SJSA1 (cell line): ENCODE data around the gene GARNL3. TPM values are rescaled to one million over a fixed set of nuclear protein-coding genes. Genes with fewer than 3 reads are reported as not detected.

Experiments
- DNase-seq, 2 experiments: peaks; one replicate each; pipeline ENCODE4 v3.0.0-alpha.2; 2015 to 2020; ENCODE audit warnings: low spot score in 2 of 2, low read depth in 1 of 2
- H3K27ac ChIP-seq: fragments of 250-450 bp; sonication (Bioruptor Pico); 2 replicates; pipeline ENCODE4 v1.5.1; 2020; ENCODE audit warnings: mild to moderate bottlenecking, moderate library complexity
- H3K27me3 ChIP-seq: fragments of 250-450 bp; sonication (Bioruptor Pico); replicated peaks from 2 replicates; pipeline ENCODE4 v1.5.1; 2020; ENCODE audit warnings: mild to moderate bottlenecking, moderate library complexity
- H3K36me3 ChIP-seq: fragments of 250-450 bp; sonication (Bioruptor Pico); 2 replicates; pipeline ENCODE4 v1.5.1; 2020; ENCODE audit warnings: mild to moderate bottlenecking
- H3K4me1 ChIP-seq: fragments of 250-450 bp; sonication (Bioruptor Pico); replicated peaks from 2 replicates; pipeline ENCODE4 v1.6.1; 2021; ENCODE audit warnings: mild to moderate bottlenecking
- H3K4me3 ChIP-seq: fragments of 250-450 bp; sonication (Bioruptor Pico); 2 replicates; pipeline ENCODE4 v1.5.1; 2020; ENCODE audit warnings: mild to moderate bottlenecking
- H3K9me3 ChIP-seq: fragments of 250-450 bp; sonication (Bioruptor Pico); replicated peaks from 2 replicates; pipeline ENCODE4 v1.5.1; 2020; ENCODE audit warnings: mild to moderate bottlenecking
- total RNA-seq: library from RNA; depleted of rRNA; stranded (reverse); fragments of >200 nt; shearing (Covaris generic); gene quantifications from 2 replicates; pipeline ENCODE4 v1.2.3, GENCODE V29; 2014

Gene GARNL3
- total RNA-seq, 1 experiment from 2014 or later: 2.0 TPM

DNA sequence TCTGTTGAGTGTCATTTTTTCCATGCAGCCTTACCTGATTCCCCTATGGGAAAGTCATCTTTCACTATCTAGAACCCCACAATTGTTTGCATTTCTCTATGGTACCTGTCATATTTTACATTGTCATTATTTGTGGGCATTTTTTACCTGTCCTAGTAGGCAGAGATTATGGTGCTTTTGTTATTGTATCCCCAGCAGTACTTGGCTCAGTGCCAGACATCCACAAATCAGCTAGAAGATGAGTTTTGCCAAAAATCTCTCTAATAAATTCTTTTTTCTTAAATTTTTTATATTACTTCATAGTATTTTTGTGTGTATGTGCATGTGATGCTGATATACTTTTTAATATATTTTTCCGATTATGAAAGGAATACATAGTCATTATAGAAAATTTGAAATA, 13.2 kb downstream of the GARNL3 start:
- Histone ChIP-seq H3K4me3 (no peak overlapping the region), H3K9me3 (no peaks in the 10 kb centered on the region), H3K27me3 (no peaks in the 10 kb centered on the region), H3K36me3 (no peaks in the 10 kb centered on the region), H3K4me1 (no peaks in the 10 kb centered on the region), H3K27ac (no peak overlapping the region)
- no peak for DNase-seq

DNA sequence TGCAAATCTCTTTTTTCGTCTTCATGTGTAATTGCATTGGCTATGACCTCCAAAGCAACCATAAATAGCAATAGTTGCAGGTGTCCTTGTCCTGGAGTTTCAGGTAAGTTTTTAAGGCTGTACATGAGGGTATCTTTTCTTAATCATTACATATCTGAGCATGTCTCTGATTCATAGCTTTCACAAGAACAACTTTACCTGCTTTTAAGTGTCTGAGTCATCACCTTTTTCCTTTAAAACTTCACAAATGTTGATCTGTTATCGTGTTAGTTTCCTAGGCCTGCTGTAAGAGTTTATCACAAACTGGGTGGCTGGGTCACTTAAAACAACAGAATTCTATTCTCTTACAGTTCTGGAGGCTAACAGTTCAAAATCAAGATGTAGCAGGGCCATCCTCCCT, 13.8 kb downstream of the GARNL3 start:
- Histone ChIP-seq H3K27me3 (no peaks in the 10 kb centered on the region), H3K9me3 (no peaks in the 10 kb centered on the region), H3K4me1 (no peaks in the 10 kb centered on the region), H3K4me3 (no peak overlapping the region), H3K36me3 (no peaks in the 10 kb centered on the region), H3K27ac (no peak overlapping the region)
- DNase-seq: no peak

DNA sequence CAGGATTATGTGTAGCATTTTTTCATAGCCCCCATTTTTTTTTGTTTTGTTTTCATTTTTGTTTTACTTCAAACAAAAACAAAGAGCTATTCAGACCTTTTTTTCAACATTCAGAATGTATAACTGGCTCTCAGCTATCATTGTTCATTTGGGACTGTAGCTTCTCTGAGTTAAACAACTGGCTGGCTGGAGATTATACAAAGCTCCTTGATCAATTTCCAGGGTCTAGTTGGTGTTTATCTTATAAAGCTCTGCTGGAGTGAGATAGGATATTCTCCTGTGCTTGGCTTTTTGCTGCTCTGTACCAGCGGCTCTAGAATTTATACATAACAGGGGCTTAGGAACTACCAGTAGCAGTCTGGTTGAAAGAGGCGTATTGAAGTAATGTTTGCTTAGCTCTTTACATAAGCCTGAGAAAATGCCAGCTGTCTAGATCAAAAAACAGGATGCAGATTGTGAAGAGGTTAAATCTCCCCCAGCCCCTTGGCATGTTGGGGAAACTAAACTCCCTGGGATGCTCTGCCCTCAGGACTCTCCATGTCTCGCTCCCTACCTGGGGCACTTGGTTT, 15.2 kb downstream of the GARNL3 start:
- Histone ChIP-seq H3K4me3 (no peak overlapping the region), H3K9me3 (no peaks in the 10 kb centered on the region), H3K36me3 (no peaks in the 10 kb centered on the region), H3K4me1 (no peaks in the 10 kb centered on the region), H3K27me3 (no peaks in the 10 kb centered on the region), H3K27ac (no peak overlapping the region)
- no peak for DNase-seq

DNA sequence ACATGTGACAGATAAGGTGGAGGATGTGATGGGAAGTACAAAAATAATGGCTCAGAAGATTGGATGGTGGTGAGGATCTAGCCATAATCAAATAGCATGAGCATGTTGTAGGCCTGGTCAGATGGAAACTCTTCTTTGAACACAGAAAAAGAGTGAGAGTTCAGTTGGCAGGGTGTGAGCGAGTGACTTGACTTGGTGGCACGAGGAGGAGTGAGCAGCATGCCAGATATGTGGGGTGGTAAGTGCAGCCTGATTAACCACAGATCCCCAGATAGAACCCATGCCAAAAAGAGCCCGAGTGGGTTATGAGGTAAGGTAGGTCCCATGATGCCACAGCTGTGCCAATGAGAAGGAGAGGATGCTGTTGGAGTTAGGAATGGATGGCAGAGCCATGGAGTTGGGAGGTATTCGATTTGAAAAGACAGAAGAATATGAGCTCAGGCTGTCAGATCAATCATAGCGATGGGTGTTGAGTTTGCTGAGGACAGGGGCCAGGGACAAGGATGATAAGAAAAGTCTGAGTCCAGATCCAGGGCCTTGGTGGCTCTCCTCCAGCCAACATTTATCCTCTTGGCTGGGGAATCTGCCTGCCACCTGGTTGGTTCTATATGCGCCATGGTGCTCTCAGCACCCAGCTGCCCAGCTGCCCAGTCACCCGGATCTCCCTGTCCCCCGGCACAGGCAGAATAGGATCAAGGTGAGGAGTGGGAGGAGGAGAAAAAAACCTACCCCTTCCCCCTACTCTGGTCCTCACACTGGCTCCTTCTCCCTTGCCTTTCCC, 16.5 kb downstream of the GARNL3 start:
- no peaks in the 10 kb centered on the region for H3K9me3 ChIP-seq
- no peak for DNase-seq
- H3K4me3 ChIP-seq: no peak overlapping the region
- H3K36me3 ChIP-seq: no peaks in the 10 kb centered on the region
- H3K4me1 ChIP-seq: no peaks in the 10 kb centered on the region
- no peaks in the 10 kb centered on the region for H3K27me3 ChIP-seq
- no peak overlapping the region for H3K27ac ChIP-seq

DNA sequence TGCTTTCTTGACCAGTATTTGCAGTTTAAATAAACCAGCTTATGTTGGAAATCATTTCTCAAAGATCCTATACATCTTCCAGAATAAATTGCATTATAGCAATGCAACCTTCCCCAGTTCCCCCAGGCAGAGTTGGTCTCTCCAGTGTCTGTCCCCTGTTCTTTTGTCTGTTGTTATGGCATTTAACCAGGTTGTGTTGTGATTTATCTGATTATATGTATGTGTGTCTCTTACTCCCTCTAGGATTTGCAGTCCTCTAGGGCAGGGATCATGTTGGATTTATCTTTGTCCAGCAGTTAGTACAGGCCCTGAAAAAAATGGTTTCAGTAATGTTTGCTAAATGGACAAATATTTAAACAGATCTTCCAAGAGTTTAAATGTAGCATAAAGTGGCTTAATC, 17.3 kb downstream of the GARNL3 start:
- H3K27ac ChIP-seq: no peak overlapping the region
- H3K36me3 ChIP-seq: no peaks in the 10 kb centered on the region
- no peaks in the 10 kb centered on the region for H3K9me3 ChIP-seq
- H3K27me3 ChIP-seq: no peaks in the 10 kb centered on the region
- DNase-seq: no peak
- H3K4me3 ChIP-seq: no peak overlapping the region
- H3K4me1 ChIP-seq: no peaks in the 10 kb centered on the region

DNA sequence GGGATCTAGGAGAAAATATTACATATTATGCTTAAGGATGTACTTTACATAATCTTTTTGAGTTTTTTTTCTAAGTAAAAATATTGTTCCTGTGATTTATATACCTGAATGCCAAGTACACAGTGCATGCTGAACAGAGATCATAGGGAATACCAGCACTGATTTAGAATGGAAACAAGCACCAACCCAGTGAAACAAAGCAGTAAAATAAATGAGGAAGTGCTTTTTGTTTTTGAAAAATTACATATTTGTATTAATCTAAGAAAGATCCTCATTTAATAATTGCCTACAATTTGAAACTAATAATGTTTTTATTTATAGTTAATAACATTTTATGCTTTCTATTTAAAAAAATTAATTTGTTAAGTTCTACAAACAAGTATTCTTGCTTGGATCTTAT, 18.0 kb downstream of the GARNL3 start:
- no peak overlapping the region for H3K27ac ChIP-seq

DNA sequence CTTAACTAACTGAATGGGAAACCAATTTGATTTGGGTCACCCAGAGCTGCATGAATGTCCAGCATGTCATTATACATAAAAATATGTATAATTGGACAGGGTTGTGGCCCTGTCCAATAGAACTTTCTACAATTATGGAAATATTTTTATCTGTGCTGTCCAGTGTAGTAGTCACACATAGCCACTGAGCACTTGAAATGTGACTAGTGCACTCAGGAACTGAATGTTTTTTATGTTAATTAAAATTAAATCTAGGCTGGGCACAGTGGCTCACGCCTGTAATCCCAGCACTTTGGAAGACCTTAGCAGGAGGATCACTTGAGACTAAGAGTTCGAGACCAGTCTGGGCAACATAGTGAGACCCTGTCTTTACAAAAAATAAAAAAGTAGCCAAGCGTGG, 18.6 kb downstream of the GARNL3 start:
- Histone ChIP-seq H3K27ac (no peak overlapping the region), H3K36me3 (no peaks in the 10 kb centered on the region), H3K27me3 (no peaks in the 10 kb centered on the region), H3K4me1 (no peaks in the 10 kb centered on the region), H3K9me3 (no peaks in the 10 kb centered on the region), H3K4me3 (no peak overlapping the region)
- no peak for DNase-seq

More for the DNA sequence above, 18.0 kb downstream of the GARNL3 start:
- no peaks in the 10 kb centered on the region for H3K36me3 ChIP-seq
- no peaks in the 10 kb centered on the region for H3K4me1 ChIP-seq
- H3K27me3 ChIP-seq: no peaks in the 10 kb centered on the region
- DNase-seq: no peak
- H3K4me3 ChIP-seq: no peak overlapping the region
- H3K9me3 ChIP-seq: no peaks in the 10 kb centered on the region

DNA sequence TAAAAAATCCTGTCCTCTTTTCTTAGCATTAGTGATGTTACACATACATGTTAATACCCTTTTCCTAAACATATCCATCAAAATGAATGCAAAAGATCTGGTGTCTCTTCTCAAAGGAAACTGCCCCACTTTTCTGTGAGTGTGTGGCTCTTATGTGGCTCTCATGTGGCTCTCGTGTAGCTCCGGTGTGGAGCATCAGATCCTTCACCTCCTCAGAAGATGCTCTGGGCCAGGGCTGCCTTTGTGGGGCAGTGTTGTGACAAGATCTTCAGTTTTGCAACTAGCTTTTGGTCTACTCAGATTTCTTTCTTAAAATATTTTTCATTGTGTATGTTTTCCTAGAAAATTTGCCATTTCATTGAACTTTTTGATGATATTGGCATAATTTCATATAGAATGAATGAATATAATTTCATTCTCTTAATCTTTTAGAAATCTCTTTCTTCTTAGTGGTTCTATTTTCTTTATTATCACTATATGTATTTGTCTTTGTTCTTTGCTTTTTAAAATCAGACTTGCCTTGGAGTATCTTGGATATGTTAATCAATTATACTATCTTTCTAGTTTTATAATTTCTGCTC, 19.4 kb downstream of the GARNL3 start:
- no peak overlapping the region for H3K27ac ChIP-seq

DNA sequence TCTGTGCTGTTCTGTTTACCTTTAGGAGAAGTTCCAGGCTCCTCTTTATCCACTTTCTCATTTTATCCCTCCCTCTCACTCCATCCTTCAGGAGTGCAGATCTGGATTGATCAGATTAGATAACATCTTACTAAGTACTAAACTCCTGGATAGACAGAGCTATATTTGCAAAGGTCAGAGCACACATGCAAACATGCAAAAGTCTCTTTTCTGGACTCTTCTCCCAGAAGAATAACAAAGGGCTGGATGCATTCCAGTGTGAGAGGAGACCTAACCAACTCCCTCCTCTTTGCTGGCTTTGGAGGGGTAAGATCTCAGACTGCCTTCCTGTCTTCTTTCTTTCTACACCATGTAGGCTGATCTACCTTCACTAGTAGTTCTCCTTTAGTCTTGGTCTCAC, 21.4 kb downstream of the GARNL3 start:
- H3K36me3 ChIP-seq: no peaks in the 10 kb centered on the region
- no peaks in the 10 kb centered on the region for H3K4me1 ChIP-seq
- H3K4me3 ChIP-seq: no peak overlapping the region
- no peak overlapping the region for H3K27ac ChIP-seq
- no peaks in the 10 kb centered on the region for H3K27me3 ChIP-seq
- no peaks in the 10 kb centered on the region for H3K9me3 ChIP-seq
- no peak for DNase-seq

More for the DNA sequence above, 19.4 kb downstream of the GARNL3 start:
- no peak for DNase-seq
- no peaks in the 10 kb centered on the region for H3K4me1 ChIP-seq
- no peaks in the 10 kb centered on the region for H3K27me3 ChIP-seq
- H3K4me3 ChIP-seq: no peak overlapping the region
- H3K9me3 ChIP-seq: no peaks in the 10 kb centered on the region
- no peaks in the 10 kb centered on the region for H3K36me3 ChIP-seq

DNA sequence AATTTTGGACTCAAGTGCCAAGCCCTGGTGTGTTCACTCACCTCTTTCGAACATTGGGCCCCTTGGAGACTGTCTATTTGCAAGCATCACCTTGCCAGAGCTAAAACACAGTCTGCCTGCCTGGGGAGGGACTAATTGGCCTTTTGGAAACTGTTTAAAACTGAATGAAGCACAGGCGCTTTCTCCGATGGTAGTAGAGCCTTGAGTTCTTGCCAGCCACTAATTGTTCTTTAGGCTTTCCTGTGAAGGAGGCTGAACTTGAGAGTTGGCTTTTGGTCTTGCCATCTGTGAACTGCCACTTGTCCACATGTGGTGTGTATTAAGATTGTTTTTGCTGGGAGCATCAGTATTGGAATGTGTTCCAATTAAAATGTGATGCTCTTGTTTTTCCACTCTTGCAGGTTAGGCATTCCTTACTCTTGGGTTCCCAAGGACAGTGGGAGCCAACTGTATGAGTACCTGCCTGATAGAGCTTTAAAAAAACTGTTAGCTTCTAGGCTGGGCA, 26.0 kb downstream of the GARNL3 start:
- no peaks in the 10 kb centered on the region for H3K27me3 ChIP-seq
- H3K27ac ChIP-seq: no peak overlapping the region
- H3K4me1 ChIP-seq: no peaks in the 10 kb centered on the region
- H3K36me3 ChIP-seq: no peaks in the 10 kb centered on the region
- H3K4me3 ChIP-seq: no peak overlapping the region
- no peak for DNase-seq
- H3K9me3 ChIP-seq: no peaks in the 10 kb centered on the region

DNA sequence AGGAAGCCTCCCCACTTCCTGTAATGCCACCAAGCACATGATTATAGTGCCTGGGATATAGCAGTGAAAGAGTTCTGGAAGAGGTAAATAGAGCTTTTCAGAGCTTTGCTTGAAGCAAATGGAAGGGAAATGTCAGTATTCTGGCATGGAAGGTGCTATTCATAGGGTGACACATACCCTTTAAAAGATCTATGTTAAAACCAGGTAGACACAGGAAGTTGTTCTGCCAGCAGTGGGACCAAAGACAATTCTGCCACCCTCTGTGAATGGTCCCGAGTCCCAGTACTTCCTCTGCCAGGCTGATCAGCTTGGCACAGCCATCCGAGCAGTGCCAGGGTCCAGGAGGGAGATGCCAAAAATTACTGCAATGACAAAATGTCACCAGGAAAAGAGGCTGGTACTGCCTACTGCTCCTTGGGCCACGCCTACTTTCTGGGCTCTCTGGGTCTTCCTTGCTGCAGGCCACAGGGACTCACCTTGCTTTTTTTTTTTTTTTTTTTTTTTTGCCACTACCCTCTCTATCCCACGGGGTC, 26.7 kb downstream of the GARNL3 start:
- Histone ChIP-seq H3K4me1 (no peaks in the 10 kb centered on the region), H3K4me3 (no peak overlapping the region), H3K27me3 (no peaks in the 10 kb centered on the region), H3K27ac (no peak overlapping the region), H3K9me3 (no peaks in the 10 kb centered on the region), H3K36me3 (no peaks in the 10 kb centered on the region)
- no peak for DNase-seq

DNA sequence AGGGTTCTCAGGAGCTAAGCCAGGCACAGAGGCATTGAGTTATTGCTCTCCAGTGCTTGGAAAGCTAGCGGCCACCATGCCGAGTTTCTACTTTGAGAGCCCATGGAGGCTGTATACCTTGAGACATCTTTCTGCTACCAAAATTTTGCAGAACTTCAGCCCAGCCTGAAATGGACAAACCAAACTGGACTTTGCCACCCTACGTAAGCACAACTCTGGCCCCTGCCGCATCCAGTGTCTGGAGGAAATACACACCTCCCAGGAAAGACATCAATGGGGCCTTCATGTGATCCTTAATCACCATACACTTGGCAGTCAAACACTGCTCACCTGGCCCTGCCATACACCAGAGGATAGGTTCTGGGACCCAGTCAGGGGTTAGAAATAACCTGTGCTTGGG, 27.8 kb downstream of the GARNL3 start:
- no peaks in the 10 kb centered on the region for H3K9me3 ChIP-seq
- H3K4me1 ChIP-seq: no peaks in the 10 kb centered on the region
- no peaks in the 10 kb centered on the region for H3K27me3 ChIP-seq
- H3K27ac ChIP-seq: no peak overlapping the region
- H3K36me3 ChIP-seq: no peaks in the 10 kb centered on the region
- no peak for DNase-seq
- no peak overlapping the region for H3K4me3 ChIP-seq

DNA sequence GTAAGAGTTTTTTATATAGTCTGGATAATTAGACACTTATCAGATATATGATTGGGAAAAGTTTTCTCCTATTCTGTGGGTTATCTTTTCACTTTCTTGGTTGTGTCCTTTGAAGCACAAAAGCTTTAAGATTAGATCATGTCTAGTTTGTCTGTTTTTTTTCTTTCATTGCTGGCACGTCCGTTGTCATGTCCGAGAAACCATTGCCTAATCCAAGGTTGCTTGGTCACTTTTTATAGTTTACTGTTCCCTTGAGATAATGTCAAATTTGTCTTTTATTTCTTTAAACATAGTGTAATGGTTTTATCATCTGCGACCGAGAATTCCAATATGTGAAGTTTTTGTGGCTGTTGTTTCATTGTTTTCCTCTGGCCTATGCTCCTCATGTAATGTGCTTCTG, 28.8 kb downstream of the GARNL3 start:
- no peak overlapping the region for H3K4me3 ChIP-seq
- H3K27ac ChIP-seq: no peak overlapping the region
- H3K4me1 ChIP-seq: no peaks in the 10 kb centered on the region
- no peaks in the 10 kb centered on the region for H3K9me3 ChIP-seq
- DNase-seq: no peak
- no peaks in the 10 kb centered on the region for H3K36me3 ChIP-seq
- H3K27me3 ChIP-seq: no peaks in the 10 kb centered on the region

DNA sequence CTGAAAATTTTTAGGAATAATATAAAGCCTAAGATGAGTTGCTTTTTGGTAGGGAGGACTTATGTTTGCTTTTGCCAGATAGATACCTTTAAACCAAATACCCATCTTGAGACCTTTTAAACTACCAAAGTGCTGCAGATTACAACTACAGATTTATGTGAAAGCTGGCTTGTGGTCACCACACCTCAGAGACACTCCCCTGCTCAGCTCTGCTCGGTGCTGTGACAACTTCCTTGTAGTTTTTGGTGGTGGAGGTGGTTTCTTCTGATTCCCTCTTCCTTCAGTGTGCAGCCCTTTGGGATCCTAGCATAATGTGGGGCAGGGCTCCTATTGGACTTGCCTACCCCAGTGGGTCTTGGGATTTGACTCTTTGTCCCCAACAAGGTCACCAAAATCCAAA, 29.2 kb downstream of the GARNL3 start:
- Histone ChIP-seq H3K4me3 (no peak overlapping the region), H3K9me3 (no peaks in the 10 kb centered on the region), H3K27me3 (no peaks in the 10 kb centered on the region), H3K36me3 (no peaks in the 10 kb centered on the region), H3K27ac (no peak overlapping the region), H3K4me1 (no peaks in the 10 kb centered on the region)
- no peak for DNase-seq
